Keratinocyte (primary cell): ENCODE measurements around the gene ROR2. TPM values are rescaled to one million over a fixed set of nuclear protein-coding genes. Genes with fewer than 3 reads are reported as not detected.

Experiments
- DNase-seq: peaks from one replicate; pipeline ENCODE4 v3.0.0-alpha.2; 2011; ENCODE audit warnings: low read depth, missing footprints, low spot score
- FAIRE-seq: peaks from 2 replicates; lab custom pipeline; 2011; peaks lifted over from hg19 to GRCh38; lab: Jason Lieb, UNC
- H2AFZ ChIP-seq: 2 replicates; pipeline ENCODE4 v1.6.0; 2012; ENCODE audit warnings: low read length, control low read depth, inconsistent platforms; ENCODE audit not compliant: control insufficient read depth
- H3K27ac ChIP-seq: 2 replicates; pipeline ENCODE4 v1.5.1; 2011; ENCODE audit warnings: low read length; ENCODE audit not compliant: control insufficient read depth, insufficient read depth
- H3K27me3 ChIP-seq: 3 replicates; pipeline ENCODE4 v1.6.0; 2011; ENCODE audit warnings: low read length; ENCODE audit not compliant: control insufficient read depth, insufficient read depth; ENCODE audit errors: extremely low read depth
- H3K36me3 ChIP-seq, 2 experiments: 2 replicates in 1 of 2; 3 replicates in 1 of 2; pipeline ENCODE4 v1.5.1; 2011; ENCODE audit warnings: low read length in 2 of 2, mild to moderate bottlenecking in 1 of 2; ENCODE audit not compliant: control insufficient read depth in 2 of 2, insufficient read depth in 2 of 2; ENCODE audit errors: extremely low read depth in 1 of 2
- H3K4me1 ChIP-seq: 3 replicates; pipeline ENCODE4 v1.5.1; 2011; ENCODE audit warnings: low read length; ENCODE audit not compliant: control insufficient read depth, insufficient read depth; ENCODE audit errors: extremely low read depth
- H3K4me2 ChIP-seq: 3 replicates; pipeline ENCODE4 v1.6.0; 2011; ENCODE audit warnings: low read depth, low read length; ENCODE audit not compliant: control insufficient read depth, insufficient read depth; ENCODE audit errors: extremely low read depth
- H3K4me3 ChIP-seq, 3 experiments: fragments of 200-600 bp in 1 of 3; sonication (generic) in 1 of 3; 2 replicates in 2 of 3; 3 replicates in 1 of 3; pipeline ENCODE4 v1.5.1; 2011 to 2016; ENCODE audit warnings: low read length in 3 of 3, mild to moderate bottlenecking in 3 of 3, control low read depth in 2 of 3, inconsistent platforms in 1 of 3, low read depth in 1 of 3, mixed read lengths in 1 of 3, mixed run types in 1 of 3, moderate library complexity in 1 of 3; ENCODE audit not compliant: control insufficient read depth in 2 of 3, insufficient read depth in 2 of 3; ENCODE audit errors: extremely low read depth in 1 of 3
- H3K79me2 ChIP-seq: 2 replicates; pipeline ENCODE4 v1.6.0; 2012; ENCODE audit warnings: low read length; ENCODE audit not compliant: control insufficient read depth, insufficient read depth
- H3K9ac ChIP-seq: 3 replicates; pipeline ENCODE4 v1.6.0; 2011; ENCODE audit warnings: low read length; ENCODE audit not compliant: control insufficient read depth, insufficient read depth; ENCODE audit errors: extremely low read depth
- H3K9me1 ChIP-seq: 3 replicates; pipeline ENCODE4 v1.6.0; 2011; ENCODE audit warnings: low read length; ENCODE audit not compliant: control insufficient read depth, insufficient read depth; ENCODE audit errors: extremely low read depth
- H3K9me3 ChIP-seq: 2 replicates; pipeline ENCODE4 v1.5.1; 2012; ENCODE audit warnings: low read depth, low read length; ENCODE audit not compliant: control insufficient read depth
- H4K20me1 ChIP-seq: 3 replicates; pipeline ENCODE4 v1.6.0; 2011; ENCODE audit warnings: low read length; ENCODE audit not compliant: control insufficient read depth, insufficient read depth; ENCODE audit errors: extremely low read depth
- CTCF ChIP-seq, 3 experiments: IDR thresholded peaks in 1 of 3; conservative IDR thresholded peaks in 1 of 3; optimal IDR thresholded peaks in 1 of 3; 2 replicates in 2 of 3; 3 replicates in 1 of 3; pipeline versions ENCODE3 to v1.5.1; 2011; ENCODE audit warnings: low read length in 3 of 3, mild to moderate bottlenecking in 3 of 3, moderate library complexity in 2 of 3, control low read depth in 1 of 3, inconsistent platforms in 1 of 3; ENCODE audit not compliant: insufficient read depth in 2 of 3; ENCODE audit errors: extremely low read depth in 1 of 3
- EZH2 ChIP-seq: IDR thresholded peaks from one replicate; pipeline ENCODE4 v1.6.1; 2012; ENCODE audit warnings: inconsistent platforms, mild to moderate bottlenecking, low read length, moderate library complexity
- dilution Hi-C: fragments of 300-500 bp; cut with MboI; formaldehyde crosslinking; loops from one replicate; pipeline ENCODE4 v1.7.0; 2020; ENCODE audit warnings: low sequenced_read_pairs; ENCODE audit not compliant: extremely low pct_ligation_motif_present
- polyA plus RNA-seq, 5 experiments: library from polyadenylated mRNA; depleted of rRNA in 3 of 5; stranded (reverse) in 3 of 5; stranded (forward) in 1 of 5; unstranded in 1 of 5; fragments of >200 nt; gene quantifications; 1 replicate in 1 of 5; 2 replicates in 3 of 5; 3 replicates in 1 of 5; pipeline versions ENCODE4 v1.2.1 to v1.2.3, GENCODE V29; 2011 to 2012; ENCODE audit warnings: missing spikeins in 2 of 5, low read depth in 1 of 5, low replicate concordance in 1 of 5

The ROR2 gene
- polyA plus RNA-seq, 1 donor (not counting 4 experiments of a cell fraction or from before 2014, with no cell fraction given): 0.22 TPM

GRCh38 chr9:91948101-91948596 is 1.9 kb downstream of the ROR2 start:
- peaks cover 65% of the 10 kb centered on the region for H3K27me3 ChIP-seq
- H3K9me1 ChIP-seq: no peaks in the 10 kb centered on the region
- FAIRE-seq: peak; percentile 29
- H4K20me1 ChIP-seq: no peaks in the 10 kb centered on the region
- H3K4me3 ChIP-seq: peak overlapping the region; percentile 24 to 67 (median 57)
- H3K9ac ChIP-seq: no peak overlapping the region
- TF ChIP-seq EZH2: no peak
- no peak for TF ChIP-seq CTCF (optimal IDR thresholded peaks at IDR 0.05 in 1 of 3, IDR thresholded peaks at IDR 0.05 in 1 of 3, conservative IDR thresholded peaks at IDR 0.05 in 1 of 3; ENCODE audit: extremely low read depth in 1 of 3, insufficient read depth in 2 of 3, low read length in 3 of 3)
- no peak for DNase-seq
- H3K9me3 ChIP-seq: no peaks in the 10 kb centered on the region
- H3K79me2 ChIP-seq: no peaks in the 10 kb centered on the region
- H2AFZ ChIP-seq: peak overlapping the region; percentile 33
- no peak overlapping the region for H3K27ac ChIP-seq
- no peaks in the 10 kb centered on the region for H3K36me3 ChIP-seq
- peaks cover 4% of the 10 kb centered on the region for H3K4me1 ChIP-seq
- dilution Hi-C loops: no loop called here
- peak overlapping the region; percentile 82 for H3K4me2 ChIP-seq

GRCh38 chr9:91946653-91947488 is 3.2 kb downstream of the ROR2 start:
- H4K20me1 ChIP-seq: no peaks in the 10 kb centered on the region
- no peak overlapping the region for H2AFZ ChIP-seq
- no peak overlapping the region for H3K9ac ChIP-seq
- no peak overlapping the region for H3K4me2 ChIP-seq
- H3K9me1 ChIP-seq: no peaks in the 10 kb centered on the region
- H3K27me3 ChIP-seq: peaks cover 65% of the 10 kb centered on the region
- no peaks in the 10 kb centered on the region for H3K79me2 ChIP-seq
- dilution Hi-C loops: no loop called here
- no peak for TF ChIP-seq EZH2
- TF ChIP-seq CTCF (optimal IDR thresholded peaks at IDR 0.05 in 1 of 3, IDR thresholded peaks at IDR 0.05 in 1 of 3, conservative IDR thresholded peaks at IDR 0.05 in 1 of 3; ENCODE audit: extremely low read depth in 1 of 3, insufficient read depth in 2 of 3, low read length in 3 of 3): no peak
- FAIRE-seq: no peak
- peaks cover 4% of the 10 kb centered on the region for H3K4me1 ChIP-seq
- H3K36me3 ChIP-seq: no peaks in the 10 kb centered on the region
- DNase-seq: no peak
- no peak overlapping the region for H3K27ac ChIP-seq
- H3K9me3 ChIP-seq: no peaks in the 10 kb centered on the region
- H3K4me3 ChIP-seq: no peak overlapping the region
